HL-60/S4 treated with retinoic acid at 250 ng/mL for 4 days and 3 days (cell line): ENCODE results near the gene ASB6.
"Not testable (repeated sequence)": the region's sequence is repeated elsewhere in the genome, so short reads cannot be mapped to it uniquely, and the experiment has no call there.

Experiments used
- in situ Hi-C: fragments of 300-500 bp; cut with MboI; formaldehyde crosslinking; loops from 2 replicates; pipeline ENCODE4 v1.7.0; 2022; ENCODE audit warnings: low sequenced_read_pairs

Gene ASB6

DNA sequence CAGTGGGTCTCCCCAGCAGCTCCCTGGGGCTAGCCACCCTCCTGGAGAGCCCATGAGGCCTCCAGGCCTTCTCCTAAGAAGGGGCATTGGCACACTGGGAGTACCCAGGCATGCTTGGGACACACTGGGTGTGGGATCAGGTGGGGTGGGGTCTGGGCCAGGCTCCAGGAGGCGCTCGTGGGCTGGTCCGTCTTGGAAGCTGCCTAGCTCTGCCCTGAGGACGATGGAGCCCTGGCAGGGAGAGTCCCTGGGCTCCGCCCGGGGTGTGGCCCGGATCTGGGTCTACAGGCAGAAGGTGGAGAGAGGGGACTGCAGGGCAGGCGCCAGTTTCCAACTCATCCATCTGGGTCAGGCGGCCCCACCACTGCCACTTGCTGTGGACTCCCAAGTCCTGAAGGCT, 25.9 kb upstream of the ASB6 start:
- in situ Hi-C loops: no loop called here

DNA sequence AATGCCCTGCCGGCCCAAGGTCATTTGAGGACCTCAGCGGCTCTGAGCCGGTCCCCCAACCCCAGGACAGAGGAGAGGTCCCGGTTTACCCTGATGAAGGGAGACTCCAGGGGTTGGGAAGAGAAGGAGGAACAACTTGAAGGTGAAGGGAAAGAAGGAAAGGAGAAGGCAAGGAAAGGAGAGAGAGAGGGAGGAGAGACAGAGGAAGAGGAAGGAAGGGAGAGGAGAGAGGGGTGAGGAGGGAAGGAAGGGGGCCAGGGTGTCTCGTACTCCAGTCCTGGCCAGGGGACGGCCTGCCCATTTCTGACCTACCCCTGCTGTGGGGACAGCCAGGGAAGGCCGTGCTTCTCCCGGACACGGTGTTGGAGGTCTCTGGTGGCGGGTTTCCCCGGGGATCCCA, 25.4 kb upstream of the ASB6 start:
- in situ Hi-C loops: no loop called here

DNA sequence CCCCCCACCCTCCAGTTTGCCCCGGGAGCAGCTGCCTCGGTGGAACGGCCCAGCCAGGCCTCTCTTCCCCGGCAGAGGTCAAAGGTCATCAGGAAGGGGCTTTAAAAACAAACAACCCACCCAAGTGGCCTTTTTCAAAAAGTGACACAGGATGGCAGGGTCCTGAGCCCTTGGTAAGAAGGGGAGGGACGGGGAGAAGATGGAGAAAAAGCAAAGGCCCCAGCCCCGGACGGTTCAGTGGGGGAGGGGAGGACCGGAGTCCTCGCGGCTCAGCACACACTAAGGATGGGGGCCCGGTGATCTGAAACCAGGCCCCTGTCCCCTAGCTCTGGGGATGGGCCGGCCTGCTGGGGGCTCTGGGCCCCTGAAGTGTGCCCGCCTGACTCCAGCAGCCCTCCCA, 24.6 kb upstream of the ASB6 start:
- in situ Hi-C loops: no loop called here

DNA sequence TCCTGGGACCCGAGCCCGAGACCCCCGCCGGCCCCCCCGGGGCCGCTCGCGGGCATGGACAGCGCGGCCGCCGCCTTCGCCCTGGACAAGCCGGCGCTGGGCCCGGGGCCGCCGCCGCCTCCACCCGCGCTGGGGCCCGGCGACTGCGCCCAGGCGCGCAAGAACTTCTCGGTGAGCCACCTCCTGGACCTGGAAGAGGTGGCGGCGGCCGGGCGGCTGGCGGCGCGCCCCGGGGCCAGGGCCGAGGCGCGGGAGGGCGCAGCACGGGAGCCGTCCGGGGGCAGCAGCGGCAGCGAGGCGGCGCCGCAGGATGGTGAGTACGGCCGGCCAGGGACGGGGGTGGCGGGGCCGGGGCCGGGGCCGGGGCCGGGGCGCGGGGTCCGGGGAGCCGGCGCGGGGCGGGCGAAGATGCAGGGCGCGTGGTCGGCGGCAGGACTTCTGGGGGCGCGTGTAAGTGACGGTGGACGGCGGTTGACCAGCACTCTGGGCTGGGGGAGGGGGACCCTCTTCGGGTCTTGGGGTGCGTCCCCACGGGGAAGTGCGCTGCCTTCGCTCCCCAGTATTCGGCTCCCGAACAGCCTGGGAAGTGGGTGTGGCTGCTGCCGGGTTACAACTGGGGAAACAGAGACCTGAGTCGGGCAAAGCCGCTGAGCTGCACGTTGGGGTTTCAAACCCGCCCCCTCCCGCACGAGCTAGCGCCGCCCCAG, 24.0 kb upstream of the ASB6 start:
- in situ Hi-C loops: no loop called here

DNA sequence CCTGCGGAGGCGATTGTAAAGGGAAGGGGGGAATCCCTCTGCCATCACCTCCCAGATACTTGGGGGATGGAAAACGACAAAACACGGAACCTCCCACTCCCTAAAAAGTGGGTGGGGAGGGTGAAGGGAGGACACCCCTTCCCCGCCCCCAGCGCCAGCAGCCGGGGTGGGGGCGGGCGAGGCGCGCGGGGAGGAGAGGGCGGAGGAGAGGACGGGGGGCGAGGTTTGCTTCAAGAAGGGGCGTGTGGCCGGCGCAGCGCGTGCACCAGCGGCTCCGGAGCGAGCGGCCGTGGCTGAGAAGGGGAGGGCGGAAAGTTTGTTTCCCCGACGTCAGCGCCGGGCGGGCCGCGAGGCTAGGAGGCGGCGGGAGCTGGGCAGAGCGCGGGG, 23.4 kb upstream of the ASB6 start, which contains the start of gene PRRX2:
TSS of gene PRRX2 (plus strand) at position 259 of the 387 bp plus-strand sequence. CDS start 221 bp downstream, outside the sequence.
- in situ Hi-C loops: no loop called here

DNA sequence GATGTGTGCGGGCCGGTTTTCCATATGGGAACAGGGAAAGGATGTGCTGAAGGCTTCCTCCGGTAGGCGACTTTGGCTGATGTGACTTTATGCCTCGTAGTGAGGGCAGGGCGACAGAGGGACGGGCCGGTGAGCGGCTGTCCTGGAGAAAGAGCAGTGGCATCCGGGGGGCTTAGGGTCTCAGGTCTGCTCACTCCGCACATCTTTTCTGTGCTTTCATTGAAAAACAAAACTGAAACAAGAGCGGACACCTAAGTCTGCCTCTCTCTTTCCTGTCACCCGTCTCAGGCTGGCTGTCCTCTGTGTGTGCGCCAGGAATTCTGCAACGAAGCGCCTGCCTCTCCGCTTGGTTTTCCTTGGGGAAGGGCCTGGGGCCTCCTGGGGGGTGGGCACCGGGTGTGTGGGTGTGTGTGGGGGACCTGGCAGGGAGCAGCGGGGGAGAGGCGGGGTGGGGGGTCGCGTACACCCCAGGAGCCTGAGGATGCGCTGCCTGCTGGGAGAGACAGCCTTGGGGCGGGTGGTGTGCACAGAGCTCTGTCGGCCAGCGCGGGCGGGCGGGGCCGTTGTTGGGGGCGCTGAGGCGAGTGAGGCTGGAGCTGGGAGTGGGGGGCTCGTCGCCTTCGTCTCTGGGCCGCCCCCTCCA, 22.9 kb upstream of the ASB6 start:
- in situ Hi-C loops: no loop called here

DNA sequence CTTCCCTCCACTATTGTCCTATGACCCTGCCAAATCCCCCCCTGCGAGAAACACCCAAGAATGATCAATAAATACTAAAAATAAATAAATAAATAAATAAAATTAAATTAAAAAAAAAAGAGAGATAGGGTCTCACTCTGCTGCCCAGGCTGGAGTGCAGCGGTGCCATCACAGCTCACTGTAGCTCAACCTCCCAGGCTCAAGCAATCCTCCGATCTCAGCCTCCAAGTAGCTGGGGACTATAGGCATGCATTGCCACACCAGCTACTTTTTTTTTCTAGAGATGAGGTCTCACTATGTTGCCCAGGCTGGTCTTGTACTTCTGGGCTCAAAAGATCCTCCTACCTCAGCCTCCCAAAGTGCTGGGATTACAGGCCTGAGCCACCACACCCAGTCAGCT, 20.3 kb upstream of the ASB6 start:
- in situ Hi-C loops: not testable (repeated sequence)

DNA sequence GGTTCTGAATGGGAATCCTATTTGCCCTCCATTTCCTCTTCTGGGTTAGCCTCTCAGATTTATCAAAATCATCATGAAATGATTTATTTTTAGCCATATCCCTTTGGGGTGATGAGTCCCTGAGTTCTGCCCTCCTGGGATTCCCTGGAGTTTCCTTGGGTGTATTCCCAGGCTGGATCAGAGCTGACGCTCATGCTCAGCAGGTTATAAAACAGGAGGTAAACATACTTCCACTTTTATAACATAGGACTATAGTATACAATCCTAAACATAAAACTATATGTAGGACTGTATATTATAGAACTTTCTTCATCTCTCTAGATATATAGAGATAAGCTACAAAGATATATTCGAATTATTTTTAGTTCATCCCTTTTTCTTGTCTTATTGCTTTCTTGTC, 19.1 kb upstream of the ASB6 start:
- in situ Hi-C loops: no loop called here

DNA sequence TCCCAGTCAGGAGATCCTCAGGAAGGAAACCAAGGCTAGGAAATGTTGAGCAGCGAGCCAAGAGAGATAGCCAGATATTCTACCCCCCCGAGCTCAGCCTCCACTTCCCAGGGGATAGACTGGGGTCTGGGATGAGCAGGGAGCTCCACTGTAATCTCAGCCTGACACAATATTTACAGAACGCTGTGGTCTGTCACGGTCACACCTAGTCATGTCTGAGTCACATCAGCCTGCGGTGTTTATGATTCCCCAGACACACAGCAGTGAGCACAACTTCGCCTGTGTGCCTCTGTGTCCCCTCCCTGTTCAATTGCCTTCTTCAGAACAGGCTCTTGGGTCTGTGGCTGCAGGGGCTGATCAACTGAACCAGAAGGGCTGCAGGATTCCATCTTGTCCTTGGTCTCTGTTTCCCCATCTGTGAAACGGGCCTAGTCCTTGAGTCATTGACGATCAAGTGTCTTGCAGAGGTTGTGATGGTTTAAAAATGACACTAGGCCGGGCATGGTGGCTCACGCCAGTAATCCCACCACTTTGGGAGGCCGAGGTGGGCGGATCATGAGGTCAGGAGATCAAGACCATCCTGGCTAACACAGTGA, 14.9 kb upstream of the ASB6 start:
- in situ Hi-C loops: no loop called here

DNA sequence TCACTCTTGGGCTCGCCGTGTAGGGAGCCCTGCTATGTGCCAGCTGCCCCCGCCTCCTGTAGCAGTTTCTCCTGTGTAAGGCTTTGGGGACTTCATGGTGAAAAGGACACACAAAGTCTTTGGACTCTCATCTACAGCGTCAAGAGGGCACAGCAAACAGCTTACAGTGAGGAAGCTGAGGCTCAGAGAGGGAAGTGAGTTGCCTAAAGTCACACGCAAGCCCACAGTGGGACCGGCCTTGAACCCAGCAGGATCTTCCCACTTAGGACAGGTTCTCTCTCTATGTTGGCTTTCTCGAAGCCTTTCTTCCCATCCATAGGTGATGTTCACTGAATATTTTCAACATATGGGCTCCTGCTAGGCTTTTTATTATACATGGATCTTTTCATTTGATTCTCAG, 13.7 kb upstream of the ASB6 start:
- in situ Hi-C loops: no loop called here

DNA sequence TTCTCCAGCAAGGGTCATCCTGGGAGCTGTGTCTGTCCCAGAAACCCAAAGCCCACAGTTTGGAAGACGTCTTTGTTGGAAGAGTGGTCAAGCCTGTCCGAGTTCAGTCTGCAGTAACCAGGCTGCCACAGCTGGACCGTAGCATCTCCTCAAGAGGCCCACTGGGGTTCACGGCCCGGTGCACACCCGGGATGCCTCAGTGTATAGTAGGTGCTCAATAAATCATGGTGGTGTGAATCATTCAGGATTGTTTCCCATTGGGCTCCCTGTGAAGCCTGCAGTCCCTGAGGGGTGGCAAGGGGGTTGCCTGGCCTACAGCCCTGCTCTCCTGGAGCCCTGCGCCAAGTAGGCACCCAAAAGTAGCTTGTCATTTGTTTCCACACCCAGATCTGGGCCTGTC, 13.2 kb upstream of the ASB6 start:
- in situ Hi-C loops: no loop called here

DNA sequence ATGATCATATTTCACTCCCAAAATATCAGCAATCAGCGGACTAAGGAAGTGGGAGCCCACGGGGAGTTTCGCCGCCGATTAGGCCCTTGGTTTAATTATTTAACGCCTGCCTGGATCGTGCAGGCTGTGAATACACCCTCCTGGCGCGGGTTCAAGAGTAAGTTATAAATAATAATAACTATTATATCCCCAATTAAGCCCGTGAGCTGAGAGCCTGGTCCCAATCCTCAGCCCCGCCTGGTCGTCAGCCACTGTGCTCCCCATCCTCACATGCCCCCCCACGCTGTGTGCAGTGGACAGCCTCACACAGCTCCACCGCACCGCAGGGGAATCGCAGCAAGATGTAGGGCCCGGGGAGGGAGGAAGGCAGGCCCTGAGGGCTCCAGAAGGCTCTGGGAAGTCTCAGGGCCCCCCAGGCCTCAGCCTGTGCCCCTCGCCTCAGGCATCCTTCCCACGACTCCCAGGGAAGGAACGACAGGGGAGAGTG, 12.6 kb upstream of the ASB6 start:
- in situ Hi-C loops: no loop called here

DNA sequence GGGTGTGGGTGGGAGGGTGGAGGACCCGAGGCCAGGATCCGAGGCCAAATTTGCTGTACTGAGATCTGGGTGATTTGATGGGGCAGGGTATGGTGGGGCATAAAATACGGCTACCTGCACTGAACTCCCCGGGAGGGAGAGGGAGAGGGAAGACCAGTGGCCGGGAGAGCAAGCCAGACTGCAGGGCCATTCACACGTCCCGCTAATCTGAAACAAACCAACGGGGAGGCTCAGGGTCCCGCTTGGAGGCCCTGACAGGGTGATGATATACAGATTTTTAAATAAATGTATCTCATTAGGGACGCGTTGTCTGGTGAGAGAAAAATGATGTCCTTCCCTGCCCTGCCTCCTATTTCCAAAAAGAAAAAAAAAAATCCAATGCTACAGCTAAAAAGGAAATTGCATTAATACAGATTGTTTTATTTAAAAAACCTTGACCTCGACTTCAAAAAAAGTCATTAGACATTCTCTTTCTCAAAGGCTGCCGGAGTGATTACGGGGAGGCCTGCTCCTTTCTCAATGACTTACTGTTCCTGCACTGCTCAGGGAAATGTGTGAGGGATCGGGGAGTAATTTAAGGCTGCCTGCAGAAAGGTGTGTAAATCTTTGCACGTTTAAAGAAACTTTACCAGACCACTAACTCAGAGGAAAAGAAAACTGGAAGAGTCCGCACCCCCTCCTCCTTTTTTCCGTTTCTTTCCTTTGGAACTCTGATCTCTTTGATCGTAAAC, 12.0 kb upstream of the ASB6 start:
- in situ Hi-C loops: no loop called here

DNA sequence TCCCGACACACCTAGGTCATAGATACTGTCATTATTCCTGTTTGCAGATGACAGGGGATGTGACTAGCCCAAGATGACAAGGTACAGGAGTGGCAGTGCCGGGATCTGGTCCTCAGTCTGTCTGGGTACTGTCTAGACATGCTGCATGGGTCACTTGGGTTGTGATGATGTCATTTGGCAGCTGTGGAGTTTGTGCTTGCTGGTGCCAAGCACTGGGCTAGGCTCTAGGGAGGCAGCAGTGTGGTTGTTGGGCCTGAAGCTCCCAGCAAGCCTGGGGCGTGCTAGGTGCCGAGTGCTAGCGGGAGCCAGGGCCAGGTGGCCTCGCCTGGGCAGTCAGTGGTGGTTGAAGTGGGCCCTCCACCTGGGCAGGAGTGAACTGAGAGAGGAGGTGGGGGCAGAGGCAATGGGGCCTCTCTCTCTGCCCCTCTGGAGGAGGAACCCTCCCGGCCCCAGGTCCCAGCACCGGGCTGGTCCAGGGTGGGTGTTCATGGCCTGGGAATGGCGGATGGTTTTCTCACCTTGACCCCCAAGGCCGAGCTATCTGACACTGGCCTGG, 8.8 kb upstream of the ASB6 start:
- in situ Hi-C loops: no loop called here

DNA sequence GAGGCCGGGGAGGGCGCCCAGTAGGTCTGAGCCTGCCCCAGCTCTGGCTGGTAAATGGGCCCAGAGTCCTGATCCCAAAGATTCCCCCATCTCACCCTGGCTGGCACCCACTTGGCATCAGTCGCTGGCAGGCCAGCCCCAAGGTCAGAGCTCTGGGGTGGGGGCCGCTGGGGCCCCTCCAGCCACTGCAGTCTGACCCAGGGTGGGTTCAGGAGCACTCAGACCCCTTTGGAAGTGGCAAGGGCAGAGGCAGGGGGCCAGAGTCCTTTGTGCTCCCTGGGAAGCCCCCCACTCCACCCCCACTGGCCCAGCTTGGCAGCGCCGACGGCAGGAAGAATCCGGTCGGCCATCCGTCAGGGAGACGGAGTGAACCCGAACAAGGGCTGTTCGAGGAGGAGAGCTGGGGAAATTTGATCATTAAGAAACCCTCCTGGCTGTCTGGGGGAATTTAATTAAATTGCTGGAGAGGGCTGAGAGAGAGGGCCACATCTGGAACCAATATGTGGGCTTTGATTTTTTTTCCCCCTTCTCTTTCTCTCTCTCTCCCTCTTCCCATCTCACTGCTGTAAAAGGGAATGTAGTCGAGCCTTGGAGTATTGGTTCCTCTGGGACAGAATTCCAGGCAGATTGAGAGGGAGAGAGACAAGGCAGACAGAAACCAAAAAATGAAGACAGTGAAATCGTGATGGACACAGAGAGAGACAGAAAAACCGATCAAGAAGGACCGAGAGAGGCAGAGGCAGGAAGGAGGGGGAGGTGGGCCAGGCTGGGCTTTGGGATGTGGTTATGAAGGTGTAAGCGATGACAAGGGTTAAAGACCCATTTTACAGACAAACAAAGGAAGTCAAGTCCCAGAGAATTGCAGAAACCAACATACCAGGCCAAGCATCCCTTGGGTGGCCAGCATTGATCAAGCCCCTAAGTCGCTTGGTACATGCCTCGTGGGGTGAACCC, 8.1 kb upstream of the ASB6 start:
- in situ Hi-C loops: no loop called here

DNA sequence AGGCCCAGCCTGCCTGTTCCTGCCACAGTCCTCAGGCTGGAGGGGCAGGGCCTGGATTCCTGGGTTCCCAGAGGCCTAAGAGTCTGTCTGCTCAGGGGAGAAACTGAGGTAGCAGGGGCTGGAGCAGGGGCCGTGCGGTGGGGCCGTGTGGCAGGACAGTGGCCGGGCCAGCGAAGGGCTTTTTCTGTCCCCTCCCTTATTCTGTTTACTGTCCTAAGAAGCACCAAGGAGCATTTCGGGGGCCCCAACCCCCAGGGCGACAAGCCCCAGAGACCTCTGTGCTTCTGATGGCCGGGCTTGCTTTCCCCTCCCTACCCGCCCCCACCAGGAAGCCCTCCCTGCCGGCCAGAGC, 6.8 kb upstream of the ASB6 start:
- in situ Hi-C loops: no loop called here

DNA sequence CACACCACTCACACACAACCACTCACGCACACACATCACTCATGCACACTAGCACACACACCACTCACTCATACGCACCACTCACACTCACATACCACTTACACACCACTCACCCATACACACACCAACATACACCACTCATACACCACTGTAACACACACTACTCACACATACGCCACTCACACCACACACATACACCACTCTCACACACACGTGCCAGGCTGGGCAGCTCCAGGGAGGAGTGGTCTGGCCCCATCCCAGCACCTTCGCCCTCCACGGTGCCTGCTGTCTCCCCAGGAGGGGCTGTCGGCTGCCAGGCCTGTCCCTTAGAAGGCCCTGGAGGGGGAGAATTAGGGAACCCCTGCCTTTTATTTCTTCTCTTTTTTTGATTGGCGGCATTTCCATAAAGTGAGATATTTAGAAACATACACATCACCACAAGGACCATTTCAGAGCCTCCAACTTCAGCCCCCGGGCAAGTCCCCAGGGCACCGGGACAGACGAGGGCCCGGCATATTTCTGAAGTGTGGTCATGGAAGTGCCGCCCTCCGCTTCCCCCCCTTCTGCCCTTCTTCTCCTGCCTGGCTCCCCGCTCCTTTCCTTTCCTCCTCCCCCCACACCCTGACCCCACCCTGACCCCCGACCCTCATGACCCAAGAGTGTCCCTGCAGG, 6.3 kb upstream of the ASB6 start:
- in situ Hi-C loops: no loop called here

DNA sequence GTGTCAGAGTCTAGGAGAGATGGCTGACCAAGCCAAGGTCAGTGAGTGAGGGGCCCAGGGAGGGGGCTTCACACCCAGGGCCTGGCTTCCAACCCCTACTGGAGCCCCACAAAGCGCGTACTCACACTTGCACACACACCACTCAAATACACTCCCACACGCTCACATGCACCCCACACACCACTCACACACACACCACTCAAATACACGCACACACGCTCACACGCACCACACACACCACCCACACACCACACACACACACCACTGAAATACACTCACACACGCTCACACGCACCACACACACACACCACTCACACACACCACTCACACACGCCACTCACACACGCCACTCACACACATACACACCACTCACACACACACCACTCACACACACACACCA, 5.7 kb upstream of the ASB6 start:
- in situ Hi-C loops: no loop called here

DNA sequence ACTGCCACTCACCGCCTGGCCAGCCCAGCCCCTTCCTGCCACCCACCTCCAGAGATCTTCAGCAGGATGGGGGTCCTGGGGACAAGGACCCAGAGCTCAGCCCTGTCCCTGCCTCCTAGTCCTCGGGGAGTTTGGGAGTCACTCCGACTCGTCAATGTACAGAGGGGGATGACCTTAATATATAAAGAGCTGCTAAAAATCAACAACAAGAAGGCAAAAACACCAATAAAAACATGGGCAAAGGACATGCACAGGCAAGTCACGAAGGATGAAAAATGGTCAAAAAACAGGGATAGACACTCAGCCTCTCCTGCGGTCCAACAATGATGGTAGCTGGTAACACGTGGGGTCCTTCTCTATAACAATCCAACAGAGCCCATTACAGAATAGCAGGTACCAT, 4.7 kb upstream of the ASB6 start:
- in situ Hi-C loops: no loop called here

DNA sequence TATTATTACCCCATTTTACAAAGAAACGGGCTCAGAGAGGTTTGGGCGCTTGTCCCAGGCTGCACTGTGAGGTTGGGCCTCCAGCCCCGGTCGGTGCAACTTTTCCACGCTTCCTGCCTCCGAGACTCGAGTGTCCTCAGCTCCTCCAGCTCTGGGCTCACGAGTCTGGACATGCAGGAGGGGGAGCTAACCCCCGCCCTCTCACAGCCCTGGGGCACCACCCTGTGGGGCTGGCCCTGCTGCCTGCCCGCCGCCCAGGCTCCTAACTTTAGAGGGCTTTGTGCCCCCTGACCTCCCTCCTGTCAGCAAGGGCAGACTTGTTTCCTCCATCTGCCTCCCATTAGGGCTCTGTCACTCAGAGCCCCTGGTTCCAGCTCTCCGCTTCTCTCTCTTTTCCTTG, 4.3 kb upstream of the ASB6 start:
- in situ Hi-C loops: no loop called here
